HEK293T (cell line): ENCODE measurements around the gene UBL4A.

Experiments
- FOXA1 ChIP-seq: fragments of 450-650 bp; IDR thresholded peaks from 2 replicates; pipeline ENCODE4 v1.6.1; 2016; ENCODE audit warnings: mild to moderate bottlenecking
- PKNOX1 ChIP-seq: fragments of 450-650 bp; IDR thresholded peaks from 2 replicates; pipeline ENCODE4 v1.6.1; 2016
- SP1 ChIP-seq: fragments of 450-650 bp; IDR thresholded peaks from 2 replicates; pipeline ENCODE4 v1.6.1; 2017
- TARDBP ChIP-seq: fragments of 450-650 bp; IDR thresholded peaks from 2 replicates; pipeline ENCODE4 v1.6.1; 2016

GRCh38 chrX:154505734-154506133, 19.3 kb upstream of the UBL4A start:
- TF ChIP-seq PKNOX1 (no peak), TARDBP (no peak), SP1 (no peak), FOXA1 (no peak)
